Dedifferentiated amniotic fluid mesenchymal stem cell (primary cell): ENCODE results near the gene DAB1.

ENCODE experiments used
- DNase-seq: peaks from one replicate; pipeline ENCODE4 v3.0.0-alpha.2; 2016; ENCODE audit errors: extremely low spot score

The DAB1 gene

DNA sequence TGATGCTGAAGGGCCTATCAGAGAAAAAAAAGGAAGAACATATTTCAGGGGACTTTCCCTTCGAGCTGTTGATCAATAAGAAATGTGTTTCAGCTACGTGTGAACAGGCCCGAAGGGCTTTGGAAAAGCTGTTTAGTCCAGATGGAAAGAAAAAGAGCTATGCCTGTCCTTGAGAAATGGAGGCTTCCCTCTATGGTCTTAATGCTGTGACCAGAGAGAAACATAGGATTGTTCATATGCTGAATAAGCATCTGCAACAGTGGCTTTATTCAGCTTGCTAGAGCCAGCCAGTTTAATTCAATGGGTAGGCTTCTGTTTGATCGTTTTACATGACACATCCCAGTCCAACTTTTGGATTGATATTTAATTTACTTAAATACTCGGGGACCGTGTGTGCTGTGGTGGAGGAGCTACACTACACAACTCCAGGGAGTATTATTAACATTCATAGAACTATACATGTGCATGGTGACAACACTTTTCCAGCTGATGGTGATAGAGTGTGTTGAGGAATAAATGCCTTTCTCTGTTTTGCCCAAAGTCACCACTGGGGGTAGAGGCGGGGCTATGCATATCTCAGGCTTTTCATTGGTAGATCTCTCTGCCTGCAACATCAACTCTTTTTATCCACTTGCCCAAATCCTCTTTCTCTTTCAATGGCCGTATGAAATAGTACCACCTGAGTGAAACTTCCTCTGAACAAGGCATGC is 351.3 kb downstream of the DAB1 start:
- no peak for DNase-seq

GRCh38 chr1:57067863-57068262 is 356.0 kb downstream of the DAB1 start:
- no peak for DNase-seq

DNA sequence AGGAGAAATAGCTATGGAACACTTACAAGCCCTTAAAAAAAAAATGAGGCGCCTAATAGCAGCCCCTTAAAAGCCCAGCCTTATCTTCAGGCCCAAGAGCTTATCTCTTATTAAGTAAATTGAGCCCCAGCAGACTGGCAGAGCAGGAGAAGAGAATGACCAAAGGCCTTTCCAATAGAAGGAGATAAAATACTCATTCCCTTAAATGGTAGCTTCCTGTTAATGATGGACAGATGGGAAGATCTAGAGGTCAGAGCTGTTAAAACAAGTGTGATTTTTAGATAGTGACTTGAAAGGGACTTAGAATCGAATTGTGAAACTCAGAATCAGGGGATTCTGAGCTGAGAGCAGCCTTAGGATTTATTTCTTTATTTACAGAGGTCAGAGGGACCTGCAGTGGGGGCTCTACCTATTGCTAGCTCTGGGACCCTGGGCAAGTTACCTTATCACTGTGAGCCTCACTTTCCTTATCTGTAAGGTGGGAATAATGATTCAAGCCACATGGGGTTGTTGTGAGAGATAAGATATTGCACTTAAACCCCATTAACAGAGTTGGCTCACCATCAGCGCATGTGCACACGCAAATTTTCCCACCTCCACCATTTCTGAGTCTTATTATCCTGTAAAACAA is 356.8 kb downstream of the DAB1 start:
- DNase-seq: no peak

DNA sequence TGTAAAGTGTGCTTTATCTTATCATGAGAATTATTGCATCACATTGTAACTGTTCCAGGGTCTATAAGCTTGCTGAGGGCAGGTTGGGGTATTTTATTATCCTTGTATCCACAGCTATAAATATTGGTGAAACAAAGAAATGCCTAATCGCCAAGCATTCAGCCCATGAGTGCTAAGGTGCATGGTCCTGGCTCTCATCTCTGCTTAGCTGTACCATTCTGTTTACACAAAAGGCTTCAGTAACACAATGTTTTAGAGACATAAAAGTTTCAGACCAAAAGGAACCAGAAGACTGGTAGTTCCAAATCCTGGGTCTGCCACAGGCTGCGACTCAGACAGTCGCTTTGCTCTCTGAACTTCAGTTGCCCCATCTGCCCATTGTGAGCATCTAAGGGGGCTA is 358.4 kb downstream of the DAB1 start:
- DNase-seq: no peak

- no peak for DNase-seq
Measured at GRCh38 chr1:57064379-57065140, 359.3 kb downstream of the DAB1 start.

DNA sequence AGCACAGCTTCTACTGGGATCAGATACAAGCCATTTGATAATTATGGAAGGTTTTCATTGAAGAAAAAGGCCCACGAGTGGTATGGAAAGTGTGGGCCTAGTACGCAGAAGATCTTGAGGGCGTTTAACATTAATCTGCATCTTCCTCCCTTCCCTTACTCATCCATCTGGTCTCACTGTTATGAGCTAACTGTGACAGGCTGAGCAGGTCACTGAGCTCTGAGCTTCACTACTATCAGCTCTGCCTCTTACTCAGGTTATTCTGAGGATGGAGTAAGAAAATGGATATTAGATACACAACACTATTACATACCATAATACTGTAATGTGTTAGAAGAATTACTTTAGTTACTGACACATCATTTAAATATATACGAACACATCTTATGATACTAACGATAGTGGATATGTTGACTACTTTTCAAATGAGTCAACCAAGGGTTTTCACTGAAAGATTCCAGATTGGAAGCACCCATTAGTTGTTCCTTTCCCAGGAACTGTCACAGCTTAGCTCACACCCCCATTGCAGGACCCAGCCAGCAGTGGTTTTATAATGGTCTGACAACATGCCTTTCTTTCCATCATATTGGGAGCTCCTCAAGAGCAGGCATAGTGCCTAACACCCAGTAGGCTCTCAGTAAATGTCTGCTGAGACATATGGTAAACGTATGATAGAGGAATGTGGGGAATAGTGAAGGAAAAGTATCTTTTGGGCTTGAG is 360.3 kb downstream of the DAB1 start:
- DNase-seq: no peak

GRCh38 chr1:57061369-57061768 is 362.5 kb downstream of the DAB1 start:
- peak; percentile 16 for DNase-seq

DNA sequence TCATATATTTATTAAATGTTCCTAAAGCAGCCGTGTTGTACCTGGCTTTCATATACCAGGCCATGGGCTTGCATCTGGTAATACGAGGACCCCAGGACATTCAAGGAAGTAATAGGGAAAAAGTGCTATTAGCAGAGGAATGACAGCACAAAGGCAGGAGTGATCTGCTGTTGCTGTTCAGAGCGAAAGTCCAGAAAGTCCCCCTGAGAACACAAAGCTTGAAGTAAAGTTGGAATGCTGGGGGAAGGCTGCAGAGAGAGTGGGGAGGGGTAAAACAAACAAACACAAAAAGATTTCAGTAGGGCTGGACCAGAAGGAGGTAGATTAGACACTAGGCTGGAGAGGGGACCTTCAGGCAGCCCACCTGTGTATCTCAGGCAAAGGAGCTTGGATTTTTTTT is 363.4 kb downstream of the DAB1 start:
- no peak for DNase-seq

DNA sequence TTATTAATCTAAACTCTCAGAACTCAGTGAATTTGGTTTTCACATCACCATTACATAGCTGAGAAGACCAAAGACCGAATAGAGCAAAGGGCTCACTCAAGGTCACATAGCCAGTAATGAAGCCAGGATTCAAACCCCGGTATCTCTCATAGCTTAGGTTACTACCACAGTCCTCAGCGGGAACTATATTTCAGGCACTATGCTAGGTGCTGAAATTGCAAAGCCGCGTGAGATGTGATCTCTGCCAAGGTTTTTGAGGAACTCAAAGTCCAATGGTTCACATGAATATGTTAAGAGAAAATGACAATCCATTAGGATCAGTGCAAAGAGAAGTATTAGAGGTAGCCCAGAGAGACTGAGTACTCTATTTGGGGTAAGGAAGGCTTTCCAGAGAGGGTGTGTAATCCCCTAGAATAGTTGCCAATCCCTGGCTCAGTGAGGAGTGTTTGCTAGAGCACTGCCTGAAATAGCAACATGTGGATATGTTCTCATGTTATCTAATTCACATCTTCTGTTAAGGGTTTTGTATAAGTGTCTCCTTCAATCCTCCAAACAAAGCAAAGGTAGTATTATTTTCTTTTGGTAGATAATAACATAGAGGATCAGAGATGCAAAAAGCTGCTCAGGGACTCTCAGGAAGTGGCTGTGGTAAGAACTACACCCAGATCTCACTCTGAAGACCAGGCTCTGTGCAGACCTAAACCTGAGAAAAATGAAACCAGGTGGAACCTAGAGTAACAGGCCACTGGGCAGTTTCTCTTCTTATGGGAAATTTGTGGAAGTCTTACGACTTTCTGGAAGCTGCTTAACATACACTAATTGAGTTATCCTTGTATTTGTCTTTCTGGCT is 365.0 kb downstream of the DAB1 start:
- DNase-seq: no peak

GRCh38 chr1:57048856-57049255 is 375.0 kb downstream of the DAB1 start:
- DNase-seq: no peak

- DNase-seq: no peak
Measured at GRCh38 chr1:57046462-57046861, 377.4 kb downstream of the DAB1 start.

DNA sequence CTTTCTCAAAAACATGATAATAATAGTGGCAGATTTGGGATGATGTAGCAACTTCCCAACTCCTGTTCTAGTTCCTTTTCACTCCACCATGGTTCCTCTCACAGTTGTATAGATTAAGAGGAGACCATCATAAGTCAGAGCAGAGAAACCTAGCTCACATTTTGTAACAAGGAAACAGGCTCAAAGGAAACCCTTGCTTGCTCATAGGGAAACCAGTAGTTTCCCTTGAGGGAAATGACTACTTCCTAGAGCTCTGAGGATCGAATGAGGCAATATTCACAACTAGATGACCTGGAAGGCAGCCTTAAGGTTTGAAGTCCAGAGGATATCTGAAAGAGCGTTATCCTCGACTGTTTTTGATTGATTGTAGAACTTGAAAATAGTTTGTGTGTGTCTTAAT is 382.0 kb downstream of the DAB1 start:
- no peak for DNase-seq

DNA sequence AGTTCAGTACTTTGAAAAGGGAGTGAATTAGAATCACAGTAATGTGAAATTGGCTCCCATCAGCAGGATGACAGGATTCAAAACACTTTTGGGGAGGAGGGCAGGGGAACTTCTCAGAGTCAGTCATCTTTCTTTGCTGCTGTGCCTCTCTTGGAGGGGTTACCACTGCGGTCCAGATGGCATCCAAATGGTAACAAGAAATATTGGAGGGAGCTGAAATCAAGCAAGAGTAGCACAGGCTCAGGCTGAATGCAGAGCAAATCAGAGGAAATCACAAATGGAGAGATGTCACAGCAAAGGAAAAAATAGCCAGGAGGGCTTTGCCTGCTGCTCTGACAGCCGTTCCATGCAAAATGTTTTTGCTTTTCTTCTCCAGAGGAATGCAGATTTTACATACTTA is 383.0 kb downstream of the DAB1 start:
- DNase-seq: no peak

- DNase-seq: no peak
Measured at GRCh38 chr1:57036641-57037579, 386.9 kb downstream of the DAB1 start.

DNA sequence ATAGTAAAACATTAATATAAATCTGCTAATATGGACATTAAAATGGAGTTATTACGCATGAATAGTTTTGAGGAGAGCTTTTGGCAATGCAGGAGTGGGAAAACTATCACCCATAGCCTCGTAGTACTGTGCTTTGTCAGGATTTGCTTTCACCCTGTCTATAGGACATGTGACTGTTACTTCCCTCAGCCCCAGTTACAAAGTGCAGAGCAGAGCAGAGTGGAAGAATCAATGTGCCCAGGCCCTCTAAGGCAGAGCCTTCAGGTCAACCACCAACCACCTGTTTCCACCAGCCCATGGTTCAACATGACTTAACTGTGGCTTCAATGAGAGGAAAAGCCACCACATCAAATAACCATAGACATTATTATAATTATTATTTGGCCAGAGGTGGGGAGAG is 389.1 kb downstream of the DAB1 start:
- no peak for DNase-seq

DNA sequence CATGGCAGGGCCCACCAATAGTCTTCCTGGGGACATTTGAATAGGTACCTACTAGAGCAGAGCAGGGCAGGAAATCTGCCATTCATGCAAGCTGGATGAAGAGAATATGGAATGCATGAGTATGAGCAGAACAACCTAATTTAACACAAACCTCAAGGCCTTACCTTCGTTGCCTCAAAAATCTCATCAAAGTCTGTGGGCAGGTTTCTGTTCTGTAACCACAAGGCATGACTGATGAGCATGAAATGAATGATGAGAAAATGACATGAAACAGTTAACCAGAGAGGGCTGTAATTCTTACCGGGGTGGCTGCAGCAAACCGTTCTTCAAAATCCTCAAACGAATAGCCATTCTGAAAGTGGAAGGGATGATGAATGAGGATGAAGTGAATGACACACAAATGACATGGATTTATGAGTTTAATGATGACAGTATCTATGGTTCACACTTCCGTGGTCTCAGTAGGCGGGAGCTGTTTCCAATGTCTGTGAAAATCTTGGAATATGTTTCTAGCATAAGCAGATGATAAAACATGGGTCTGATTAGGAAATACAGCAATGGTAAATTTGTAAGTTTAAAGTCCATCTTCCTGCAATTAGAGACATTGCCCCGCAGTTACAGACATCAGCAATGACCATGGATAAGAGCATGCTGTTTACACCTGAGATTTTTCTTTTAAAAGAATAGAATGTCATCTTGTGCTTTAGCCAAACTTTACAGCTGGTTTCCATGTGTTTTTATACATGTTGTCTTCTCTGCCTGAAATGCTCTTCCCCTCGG is 390.4 kb downstream of the DAB1 start:
- DNase-seq: no peak

DNA sequence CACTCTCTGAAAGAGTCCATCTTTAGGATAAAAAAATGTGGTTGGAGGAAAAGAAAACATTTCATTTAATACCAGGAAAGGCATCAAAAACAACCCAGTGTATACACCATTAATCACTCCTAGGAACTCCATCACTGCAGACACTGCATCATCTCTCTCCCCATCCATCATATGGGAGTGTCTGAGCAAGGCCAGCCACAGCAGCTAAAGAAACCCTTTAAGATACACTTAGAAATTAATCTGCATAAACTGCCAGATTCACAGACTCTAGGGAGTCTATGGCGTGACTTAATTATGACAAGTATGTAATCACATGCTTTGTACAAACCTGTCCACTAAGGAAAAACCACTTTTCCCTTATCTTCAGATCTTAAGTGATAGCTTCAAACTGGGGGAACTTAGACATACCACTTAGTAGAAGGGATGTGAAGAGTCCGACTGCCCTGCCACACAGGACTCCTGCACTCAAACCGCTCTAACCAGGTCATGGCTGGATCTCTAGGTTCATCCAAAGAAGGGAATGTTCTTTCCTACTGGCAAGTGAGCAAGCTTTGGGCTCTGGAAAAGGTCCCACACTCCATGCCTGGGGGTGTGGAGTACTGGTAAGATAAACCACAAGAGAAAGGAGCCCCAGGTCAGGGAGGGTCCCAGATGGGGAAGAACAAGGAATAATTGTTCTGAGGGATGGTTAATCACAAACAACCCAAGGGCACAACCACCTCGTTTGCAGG is 397.1 kb downstream of the DAB1 start:
- DNase-seq: no peak

DNA sequence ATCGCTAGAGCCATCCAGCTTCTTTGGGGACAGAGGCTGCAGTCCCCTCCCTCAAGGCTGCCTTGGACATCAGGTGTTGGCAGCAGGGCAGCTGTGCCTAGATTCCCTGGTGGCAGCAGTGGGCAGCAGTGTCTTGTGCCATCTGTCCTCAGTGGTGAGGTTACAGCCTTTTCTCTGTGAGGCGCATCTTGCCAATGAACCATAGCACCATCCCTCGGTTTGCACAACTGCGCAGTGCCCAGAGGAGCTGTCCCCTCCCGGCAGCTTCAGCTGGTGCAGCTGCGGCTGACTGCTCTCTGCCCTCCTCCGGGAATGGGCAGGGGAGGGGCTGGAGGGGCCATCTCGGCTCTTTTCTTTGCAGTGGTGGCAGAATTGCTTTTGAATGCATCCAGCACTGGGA is 399.0 kb downstream of the DAB1 start:
- no peak for DNase-seq

GRCh38 chr1:57024428-57024827 is 399.4 kb downstream of the DAB1 start:
- DNase-seq: no peak
